ENCODE measurements around the gene TGFBR2.

- no peak for TF ChIP-seq CTCF (IDR thresholded peaks at IDR 0.05; ENCODE audit: low read depth, low read length, missing input control)
- no peak for TF ChIP-seq MAX (IDR thresholded peaks at IDR 0.05)
- TF ChIP-seq RXRA (IDR thresholded peaks at IDR 0.05): no peak
- no peak for TF ChIP-seq TAF1 (conservative IDR thresholded peaks at IDR 0.05)
- no peak for TF ChIP-seq JUND (IDR thresholded peaks at IDR 0.05)
- TF ChIP-seq NR2F2 (IDR thresholded peaks at IDR 0.05): no peak
- no peak for TF ChIP-seq ZBTB33 (IDR thresholded peaks at IDR 0.05)
- TF ChIP-seq RAD21 (IDR thresholded peaks at IDR 0.05): no peak
- TF ChIP-seq SP1 (IDR thresholded peaks at IDR 0.05): no peak
Measured at GRCh38 chr3:30596152-30596551, 10.2 kb upstream of the TGFBR2 start.
